ENCODE measurements around the gene SUMO3. TPM values are rescaled to one million over a fixed set of nuclear protein-coding genes. Genes with fewer than 3 reads are reported as not detected.

Gene SUMO3
- total and polyA plus RNA-seq, 3 donors from 2014 or later, result 69.9 to 93.0 (median 87.9) TPM

DNA sequence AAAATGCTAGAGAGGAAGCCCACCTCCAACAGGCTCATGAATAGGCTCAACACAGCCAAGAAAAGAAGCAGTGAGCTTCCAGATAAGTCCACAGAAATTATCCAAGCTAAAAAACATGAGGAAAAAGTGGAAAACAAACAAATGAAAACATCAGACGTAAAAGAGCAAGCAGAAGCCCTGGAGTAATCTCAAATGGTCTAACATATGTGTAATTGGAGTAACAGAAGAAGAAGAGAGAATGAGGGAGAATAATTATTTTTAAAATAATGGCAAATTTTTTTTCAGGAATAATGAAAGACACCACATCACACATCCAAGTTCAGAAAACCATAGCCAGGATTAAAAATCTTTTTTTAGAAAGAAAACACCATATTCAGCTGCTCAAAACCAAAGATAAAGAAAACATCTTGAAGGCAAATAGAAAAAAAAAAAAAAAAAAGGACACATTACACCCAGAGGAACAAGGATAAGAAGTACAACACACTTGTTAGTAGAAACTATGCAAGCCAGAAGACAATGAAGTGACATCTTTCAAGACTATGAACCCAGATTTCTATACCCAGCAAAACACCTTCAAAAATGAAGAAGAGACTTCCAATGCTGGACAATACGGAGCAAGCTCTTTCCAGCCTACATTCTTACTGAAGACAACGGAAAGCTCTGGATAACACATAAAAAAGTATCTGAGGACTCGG, 10.6 kb upstream of the SUMO3 start:
- H3K4me3 ChIP-seq, result no peak overlapping the region
- H3K4me1 ChIP-seq, result no peaks in the 10 kb centered on the region
- no peak for TF ChIP-seq POLR2A (IDR thresholded peaks at IDR 0.05)
- TF ChIP-seq, protein P1, sequence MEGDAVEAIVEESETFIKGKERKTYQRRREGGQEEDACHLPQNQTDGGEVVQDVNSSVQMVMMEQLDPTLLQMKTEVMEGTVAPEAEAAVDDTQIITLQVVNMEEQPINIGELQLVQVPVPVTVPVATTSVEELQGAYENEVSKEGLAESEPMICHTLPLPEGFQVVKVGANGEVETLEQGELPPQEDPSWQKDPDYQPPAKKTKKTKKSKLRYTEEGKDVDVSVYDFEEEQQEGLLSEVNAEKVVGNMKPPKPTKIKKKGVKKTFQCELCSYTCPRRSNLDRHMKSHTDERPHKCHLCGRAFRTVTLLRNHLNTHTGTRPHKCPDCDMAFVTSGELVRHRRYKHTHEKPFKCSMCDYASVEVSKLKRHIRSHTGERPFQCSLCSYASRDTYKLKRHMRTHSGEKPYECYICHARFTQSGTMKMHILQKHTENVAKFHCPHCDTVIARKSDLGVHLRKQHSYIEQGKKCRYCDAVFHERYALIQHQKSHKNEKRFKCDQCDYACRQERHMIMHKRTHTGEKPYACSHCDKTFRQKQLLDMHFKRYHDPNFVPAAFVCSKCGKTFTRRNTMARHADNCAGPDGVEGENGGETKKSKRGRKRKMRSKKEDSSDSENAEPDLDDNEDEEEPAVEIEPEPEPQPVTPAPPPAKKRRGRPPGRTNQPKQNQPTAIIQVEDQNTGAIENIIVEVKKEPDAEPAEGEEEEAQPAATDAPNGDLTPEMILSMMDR (IDR thresholded peaks at IDR 0.05), result no peak
- no peaks in the 10 kb centered on the region for H3K27me3 ChIP-seq
- H3K27ac ChIP-seq, result no peak overlapping the region
- intact Hi-C loops (cut with DNase I; ENCODE audit: low total_unique reads), result no loop called here
- no peaks in the 10 kb centered on the region for H3K9me3 ChIP-seq
- 92 to 94% methylated on average over 4 of the region's 4 CpGs for WGBS, 2 donors
- no peaks in the 10 kb centered on the region for H3K36me3 ChIP-seq (ENCODE audit: low read depth, missing control alignments)
- DNase-seq, result no peak

DNA sequence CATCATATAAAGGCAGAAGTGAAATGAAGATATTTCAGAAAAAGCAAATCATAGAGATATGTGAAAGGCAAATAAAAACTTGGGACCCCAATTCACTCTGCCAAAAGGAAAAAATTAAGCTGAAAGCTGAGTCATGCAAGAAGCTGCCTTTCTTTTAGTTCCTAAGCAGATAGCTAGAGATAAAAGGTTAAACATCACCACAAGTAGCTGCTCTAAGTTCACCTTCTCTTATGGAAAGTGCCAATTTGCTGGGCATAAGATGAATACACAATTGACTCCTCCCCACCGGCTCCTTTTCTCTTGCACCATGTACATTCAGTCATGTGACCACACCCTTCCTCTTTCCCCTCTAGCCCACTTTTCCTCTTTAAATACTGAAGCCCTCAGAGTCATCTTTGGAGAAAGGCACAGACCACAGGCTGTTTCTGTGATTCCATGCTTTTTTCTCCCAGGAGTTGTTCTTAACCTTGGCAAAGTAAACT, 5.4 kb upstream of the SUMO3 start:
- H3K9me3 ChIP-seq, result no peaks in the 10 kb centered on the region
- no peak for DNase-seq
- H3K4me1 ChIP-seq, result peaks cover 3% of the 10 kb centered on the region
- 89 to 97% methylated on average over 1 of the region's 1 CpG for WGBS, 2 donors
- no peak overlapping the region for H3K27ac ChIP-seq
- no peak overlapping the region for H3K4me3 ChIP-seq
- H3K27me3 ChIP-seq, result no peaks in the 10 kb centered on the region
- no peaks in the 10 kb centered on the region for H3K36me3 ChIP-seq (ENCODE audit: low read depth, missing control alignments)
- intact Hi-C loops (cut with DNase I; ENCODE audit: low total_unique reads), result no loop called here
- no peak for TF ChIP-seq POLR2A (IDR thresholded peaks at IDR 0.05)
- TF ChIP-seq, protein P1 (IDR thresholded peaks at IDR 0.05), result no peak

DNA sequence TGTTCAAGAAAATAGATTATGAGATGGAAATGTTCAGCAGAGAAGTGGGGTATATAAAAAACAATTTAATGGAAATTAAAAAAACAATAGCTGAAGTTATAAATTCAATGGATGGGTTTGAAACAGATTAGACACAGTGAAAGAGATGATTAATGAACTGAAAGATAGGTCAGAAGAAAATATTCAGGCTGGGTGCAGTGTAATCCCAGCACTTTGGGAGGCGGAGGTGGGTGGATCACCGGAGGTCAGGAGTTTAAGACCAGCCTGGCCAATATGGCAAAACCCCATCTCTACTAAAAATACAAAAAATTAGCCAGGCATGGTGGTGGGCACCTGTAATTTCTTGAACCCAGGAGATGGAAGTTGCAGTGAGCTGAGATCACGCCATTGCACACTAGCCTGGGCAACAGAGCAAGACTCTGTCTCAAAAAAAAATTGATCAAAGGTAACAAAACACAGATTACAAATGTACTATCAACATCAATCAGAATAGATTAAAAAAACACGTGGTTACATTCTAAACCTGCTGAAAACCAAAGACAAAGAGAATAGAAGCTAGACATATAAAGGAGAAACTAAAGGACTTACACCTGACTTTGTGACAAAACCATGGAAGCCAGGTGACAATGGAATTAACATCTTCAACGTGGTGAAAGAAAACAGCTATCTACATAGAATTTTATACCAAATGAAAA, 4.8 kb upstream of the SUMO3 start:
- Histone ChIP-seq H3K27ac (no peak overlapping the region), H3K4me3 (no peak overlapping the region), H3K27me3 (no peaks in the 10 kb centered on the region), H3K9me3 (no peaks in the 10 kb centered on the region), H3K4me1 (peaks cover 3% of the 10 kb centered on the region), H3K36me3 (ENCODE audit: low read depth, missing control alignments) (no peaks in the 10 kb centered on the region)
- 71 to 75% methylated on average over 5 of the region's 5 CpGs for WGBS, 2 donors
- intact Hi-C loops (cut with DNase I; ENCODE audit: low total_unique reads), result no loop called here
- DNase-seq, result no peak
- TF ChIP-seq POLR2A (IDR thresholded peaks at IDR 0.05), result no peak
- TF ChIP-seq, protein P1 (IDR thresholded peaks at IDR 0.05), result no peak

DNA sequence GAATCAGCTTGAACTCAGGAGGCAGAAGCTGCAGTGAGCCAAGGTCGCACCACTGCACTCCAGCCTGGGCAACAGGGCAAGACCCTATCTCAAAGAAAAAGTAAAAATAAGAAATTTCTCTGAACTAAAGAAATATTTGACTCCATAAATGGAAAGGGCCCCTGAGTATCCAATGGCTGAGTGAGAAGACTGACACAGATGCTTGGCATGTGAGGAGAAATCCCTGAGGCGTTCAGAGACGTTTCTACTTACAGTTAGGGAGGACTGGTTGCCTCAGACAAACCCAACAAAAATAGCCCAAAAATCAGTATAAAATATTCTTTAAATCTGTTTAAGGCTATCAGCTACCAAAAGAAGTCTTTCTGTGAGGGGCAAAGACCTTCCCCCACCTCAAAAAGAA, 3.0 kb upstream of the SUMO3 start:
- H3K36me3 ChIP-seq (ENCODE audit: low read depth, missing control alignments), result no peaks in the 10 kb centered on the region
- TF ChIP-seq, protein P1 (IDR thresholded peaks at IDR 0.05), result no peak
- TF ChIP-seq POLR2A (IDR thresholded peaks at IDR 0.05), result peak; percentile 3
- 67 to 85% methylated on average over 3 of the region's 3 CpGs for WGBS, 2 donors
- H3K4me3 ChIP-seq, result no peak overlapping the region
- DNase-seq, result no peak
- no peaks in the 10 kb centered on the region for H3K9me3 ChIP-seq
- no peak overlapping the region for H3K27ac ChIP-seq
- no peaks in the 10 kb centered on the region for H3K27me3 ChIP-seq
- peaks cover 12% of the 10 kb centered on the region for H3K4me1 ChIP-seq
- intact Hi-C loops (cut with DNase I; ENCODE audit: low total_unique reads), result no loop called here

Measured in testis (tissue), 3 donors.